HCT116 (cell line): ENCODE measurements around the gene COL19A1. TPM values are rescaled to one million over a fixed set of nuclear protein-coding genes. Genes with fewer than 3 reads are reported as not detected.

ENCODE experiments used
- ATAC-seq: fragments of 200-7000 bp; cut with Tn5 transposase; 2 replicates; pipeline ENCODE4 v1.9.1; 2020; ENCODE audit warnings: mild to moderate bottlenecking, moderate library complexity
- BruUV-seq: library from RNA; stranded (reverse); fragments of 400-500 nt; replicated peaks from 2 replicates; lab custom pipeline; 2021; lab: Mats Ljungman, UMichigan
- CTCF ChIA-PET: fragments of 300-600 bp; sonication (Branson Sonifier 250); formaldehyde crosslinking; loops from one replicate; lab custom pipeline; 2021; ENCODE audit warnings: antibody characterized with exemption; lab: Charles Lee
- POLR2A ChIA-PET: fragments of 300-600, 350-600 bp; sonication (Branson Sonifier 250); formaldehyde crosslinking; loops from one replicate; lab custom pipeline; 2021; ENCODE audit warnings: antibody characterized with exemption; lab: Charles Lee
- RAD21 ChIA-PET, 2 experiments: fragments of 300-600 bp; sonication (Branson Sonifier 250); formaldehyde crosslinking; loops; one replicate each; lab custom pipeline; 2023; ENCODE audit warnings: low total read pairs in 2 of 2; ENCODE audit not compliant: uncharacterized antibody in 2 of 2, unreplicated experiment in 2 of 2, low non-redundant PET in 1 of 2; lab: Charles Lee
- DNase-seq: peaks from one replicate; pipeline ENCODE4 v3.0.0-alpha.2; 2010; ENCODE audit warnings: low read depth, low spot score
- H2AFZ ChIP-seq: fragments of 200-600 bp; shearing (Covaris generic), sonication (generic); 2 replicates; pipeline ENCODE4 v1.6.1; 2017; ENCODE audit warnings: low read depth, mixed run types, mixed read lengths, antibody characterized with exemption, low read length; ENCODE audit not compliant: poor library complexity, severe bottlenecking
- H3K27ac ChIP-seq: 2 replicates; pipeline ENCODE4 v1.5.1; 2012; ENCODE audit warnings: low read depth, low read length
- H3K27me3 ChIP-seq: fragments of 200-600 bp; sonication (generic); 2 replicates; pipeline ENCODE4 v1.6.1; 2016; ENCODE audit warnings: mixed run types, low read length, mixed read lengths; ENCODE audit not compliant: insufficient read depth
- H3K36me3 ChIP-seq, 2 experiments: fragments of 200-500 bp in 1 of 2; fragments of 200-600 bp in 1 of 2; sonication (Bioruptor generic) in 1 of 2; sonication (generic) in 1 of 2; 2 replicates each; pipeline versions ENCODE4 v1.5.1 to v1.6.1; 2014 to 2016; ENCODE audit warnings: low read length in 2 of 2, inconsistent platforms in 1 of 2, mixed read lengths in 1 of 2, mixed run types in 1 of 2; ENCODE audit not compliant: insufficient read depth in 2 of 2, control insufficient read depth in 1 of 2
- H3K4me1 ChIP-seq, 2 experiments: fragments of 200-600 bp in 1 of 2; sonication (generic) in 1 of 2; 2 replicates each; pipeline versions ENCODE4 v1.5.1 to v1.6.1; 2012 to 2017; ENCODE audit warnings: low read length in 2 of 2, inconsistent platforms in 1 of 2, mild to moderate bottlenecking in 1 of 2, mixed read lengths in 1 of 2, mixed run types in 1 of 2, moderate library complexity in 1 of 2; ENCODE audit not compliant: insufficient read depth in 2 of 2, control insufficient read depth in 1 of 2
- H3K4me2 ChIP-seq: fragments of 200-600 bp; sonication (generic); 2 replicates; pipeline ENCODE4 v1.6.1; 2017; ENCODE audit warnings: mixed run types, low read length, mixed read lengths
- H3K4me3 ChIP-seq, 2 experiments: fragments of 200-600 bp in 1 of 2; sonication (generic) in 1 of 2; replicated peaks in 1 of 2; 2 replicates each; pipeline ENCODE4 v1.5.1; 2011 to 2016; ENCODE audit warnings: low read length in 2 of 2, control low read depth in 1 of 2, low read depth in 1 of 2, mild to moderate bottlenecking in 1 of 2, mixed read lengths in 1 of 2, mixed run types in 1 of 2
- H3K79me2 ChIP-seq: fragments of 200-600 bp; sonication (generic); 2 replicates; pipeline ENCODE4 v1.6.1; 2017; ENCODE audit warnings: mild to moderate bottlenecking, mixed run types, low read length, moderate library complexity, mixed read lengths; ENCODE audit not compliant: insufficient read depth
- H3K9ac ChIP-seq: fragments of 200-600 bp; sonication (generic); 2 replicates; pipeline ENCODE4 v1.6.1; 2016; ENCODE audit warnings: low read length, mixed read lengths
- H3K9me2 ChIP-seq: fragments of 200-600 bp; sonication (generic), shearing (Covaris generic); 2 replicates; pipeline ENCODE4 v1.6.1; 2017; ENCODE audit warnings: mixed run types, mild to moderate bottlenecking, moderate library complexity; ENCODE audit not compliant: insufficient read depth
- H3K9me3 ChIP-seq, 2 experiments: fragments of 200-500 bp in 1 of 2; fragments of 200-600 bp in 1 of 2; sonication (Bioruptor generic) in 1 of 2; sonication (generic) in 1 of 2; 2 replicates each; pipeline ENCODE4 v1.6.1; 2014 to 2017; ENCODE audit warnings: low read length in 2 of 2, mixed read lengths in 2 of 2, inconsistent platforms in 1 of 2, low read depth in 1 of 2, mild to moderate bottlenecking in 1 of 2, mixed run types in 1 of 2, moderate library complexity in 1 of 2; ENCODE audit not compliant: control insufficient read depth in 1 of 2, insufficient read depth in 1 of 2
- H4K20me1 ChIP-seq: fragments of 200-600 bp; sonication (generic), shearing (Covaris generic); 2 replicates; pipeline ENCODE4 v1.6.1; 2017; ENCODE audit warnings: mixed run types, mild to moderate bottlenecking, moderate library complexity; ENCODE audit not compliant: insufficient read depth
- CEBPB ChIP-seq: IDR thresholded peaks from 2 replicates; pipeline ENCODE4 v1.6.1; 2012; ENCODE audit warnings: low read depth
- EGR1 ChIP-seq: IDR thresholded peaks from 2 replicates; pipeline ENCODE4 v1.6.1; 2012; ENCODE audit warnings: low read depth
- ELF1 ChIP-seq: IDR thresholded peaks from 2 replicates; pipeline ENCODE4 v1.6.1; 2012; ENCODE audit warnings: low read depth, borderline replicate concordance
- EZH2 ChIP-seq: fragments of 200-600 bp; sonication (generic); IDR thresholded peaks from 2 replicates; pipeline ENCODE4 v1.6.1; 2017; ENCODE audit warnings: antibody characterized with exemption, mixed run types
- FOSL1 ChIP-seq: IDR thresholded peaks from 2 replicates; pipeline ENCODE4 v1.6.1; 2012; ENCODE audit warnings: low read depth
- JUND ChIP-seq: IDR thresholded peaks from 2 replicates; pipeline ENCODE4 v1.6.1; 2012
- POLR2A ChIP-seq: IDR thresholded peaks from 2 replicates; pipeline ENCODE4 v1.7.0; 2011; ENCODE audit warnings: borderline replicate concordance; ENCODE audit not compliant: insufficient read depth, insufficient read length; ENCODE audit errors: extremely low read depth
- POLR2AphosphoS5 ChIP-seq: IDR thresholded peaks from 2 replicates; pipeline ENCODE4 v1.6.1; 2011; ENCODE audit warnings: mild to moderate bottlenecking, low read depth, low read length, moderate library complexity
- SRF ChIP-seq: IDR thresholded peaks from 2 replicates; pipeline ENCODE4 v1.6.1; 2012; ENCODE audit warnings: low read depth
- TCF7L2 ChIP-seq: IDR thresholded peaks from 2 replicates; pipeline ENCODE4 v1.7.0; 2011; ENCODE audit warnings: borderline replicate concordance, inconsistent platforms; ENCODE audit not compliant: insufficient read depth, insufficient read length; ENCODE audit errors: extremely low read depth
- ZBTB33 ChIP-seq: IDR thresholded peaks from 2 replicates; pipeline ENCODE4 v1.6.1; 2011; ENCODE audit warnings: mild to moderate bottlenecking, low read length, moderate library complexity; ENCODE audit not compliant: insufficient replicate concordance; ENCODE audit errors: extremely low read depth
- ZFX ChIP-seq: fragments of 450-650 bp; IDR thresholded peaks from 2 replicates; pipeline ENCODE4 v1.6.1; 2017
- ZNF274 ChIP-seq: fragments of 200-500 bp; sonication (Bioruptor generic); IDR thresholded peaks from 2 replicates; pipeline ENCODE4 v1.6.1; 2014; ENCODE audit warnings: mild to moderate bottlenecking, low read depth, low read length, inconsistent platforms
- intact Hi-C: fragments of 100-400 bp; cut with micrococcal nuclease; formaldehyde crosslinking; loops from 2 replicates; pipeline ENCODE4 v1.10.0; 2022
- total RNA-seq: library from RNA; stranded (reverse); gene quantifications from one replicate; pipeline ENCODE4 v1.2.1, GENCODE V29; 2021; ENCODE audit not compliant: unreplicated experiment
- TF ChIP-seq, protein P1 (sequence below): IDR thresholded peaks from 2 replicates; pipeline ENCODE4 v1.6.1; 2012

Gene COL19A1
- total RNA-seq, 1 experiment from 2014 or later = not detected

DNA sequence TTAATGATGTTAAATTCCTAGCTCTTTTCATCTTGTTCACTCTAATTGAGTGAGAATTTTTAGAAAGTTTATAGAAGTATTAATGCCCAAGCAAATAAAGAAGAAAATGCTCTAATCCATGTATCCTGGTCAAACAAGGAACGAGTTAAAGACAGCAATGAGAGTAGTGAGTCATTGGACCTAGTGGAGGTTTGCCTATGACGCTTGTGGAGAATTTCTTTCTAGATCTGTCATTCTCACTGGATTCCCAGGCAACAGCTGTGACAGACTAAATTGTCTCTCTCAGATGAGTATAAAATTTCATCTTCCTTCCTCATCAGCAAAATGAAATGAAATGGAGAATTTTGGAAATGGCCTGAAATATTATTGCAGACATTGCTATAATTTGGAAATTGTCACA lies 127.9 kb downstream of the COL19A1 start:
- no peak for TF ChIP-seq ZBTB33
- no peak for TF ChIP-seq POLR2AphosphoS5
- no peak for TF ChIP-seq FOSL1
- TF ChIP-seq, protein P1, sequence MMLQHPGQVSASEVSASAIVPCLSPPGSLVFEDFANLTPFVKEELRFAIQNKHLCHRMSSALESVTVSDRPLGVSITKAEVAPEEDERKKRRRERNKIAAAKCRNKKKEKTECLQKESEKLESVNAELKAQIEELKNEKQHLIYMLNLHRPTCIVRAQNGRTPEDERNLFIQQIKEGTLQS = no peak
- Histone ChIP-seq H3K36me3 (no peaks in the 10 kb centered on the region), H3K79me2 (no peaks in the 10 kb centered on the region), H3K27ac (no peak overlapping the region), H3K9ac (no peak overlapping the region), H3K4me2 (no peak overlapping the region), H3K9me3 (no peaks in the 10 kb centered on the region), H3K9me2 (no peaks in the 10 kb centered on the region), H3K4me1 (no peaks in the 10 kb centered on the region), H3K4me3 (no peak overlapping the region), H2AFZ (no peak overlapping the region), H3K27me3 (0 out of 2 replicates have a peak, but pooled peaks cover 6% of the 10 kb centered on the region), H4K20me1 (no peaks in the 10 kb centered on the region; the same call in 1 of the 2 replicates)
- DNase-seq = no peak
- ChIA-PET CTCF (no interaction called here), RAD21 (no interaction called here), POLR2A (no interaction called here)
- ATAC-seq = no peak
- no TSS peak for BruUV-seq
- intact Hi-C loops = no loop called here

GRCh38 chr6:70008189-70008588 lies 141.8 kb downstream of the COL19A1 start:
- Histone ChIP-seq H3K27me3 (no peaks in the 10 kb centered on the region), H3K79me2 (no peaks in the 10 kb centered on the region), H3K9me2 (no peaks in the 10 kb centered on the region), H3K4me2 (no peak overlapping the region), H4K20me1 (no peaks in the 10 kb centered on the region), H3K4me3 (no peak overlapping the region), H3K36me3 (no peaks in the 10 kb centered on the region), H3K9ac (no peak overlapping the region), H2AFZ (no peak overlapping the region), H3K9me3 (no peaks in the 10 kb centered on the region), H3K4me1 (no peaks in the 10 kb centered on the region), H3K27ac (no peak overlapping the region)
- ChIA-PET POLR2A (no interaction called here), RAD21 (no interaction called here), CTCF (no interaction called here)
- BruUV-seq = no TSS peak
- intact Hi-C loops = no loop called here
- no peak for DNase-seq
- ATAC-seq = no peak
- TF ChIP-seq TCF7L2 (no peak), CEBPB (no peak), EZH2 (no peak), ZBTB33 (no peak), JUND (no peak), POLR2AphosphoS5 (no peak), EGR1 (no peak), ZNF274 (no peak), ELF1 (no peak), SRF (no peak), ZFX (no peak), POLR2A (no peak)
- TF ChIP-seq, protein P1 = no peak
